Measurements from ENCODE around the gene LHX5.

The LHX5 gene

GRCh38 chr12:113456199-113456598 lies 15.5 kb downstream of the LHX5 start:
- Histone ChIP-seq H3K4me3 (ENCODE audit: low read length in 2 of 2) (no peak overlapping the region), H3K4me1 (ENCODE audit: control insufficient read depth, insufficient read depth, low read length) (no peaks in the 10 kb centered on the region), H3K9me3 (ENCODE audit: control insufficient read depth in 2 of 2, low read length in 2 of 2) (no peaks in the 10 kb centered on the region), H3K27me3 (ENCODE audit: control insufficient read depth in 1 of 2, insufficient read depth in 2 of 2, low read length in 2 of 2) (peaks cover 6 to 24% of the 10 kb centered on the region in 2 donors), H3K27ac (ENCODE audit: low read length) (no peak overlapping the region), H3K36me3 (ENCODE audit: control insufficient read depth in 2 of 2, insufficient read depth in 2 of 2, low read length in 2 of 2) (no peaks in the 10 kb centered on the region), H3K9ac (ENCODE audit: low read length in 2 of 2) (no peak overlapping the region)

GRCh38 chr12:113453330-113453729 lies 18.3 kb downstream of the LHX5 start:
- H3K4me1 ChIP-seq (ENCODE audit: control insufficient read depth, insufficient read depth, low read length): no peaks in the 10 kb centered on the region
- H3K36me3 ChIP-seq (ENCODE audit: control insufficient read depth in 2 of 2, insufficient read depth in 2 of 2, low read length in 2 of 2): no peaks in the 10 kb centered on the region
- no peak overlapping the region for H3K9ac ChIP-seq (ENCODE audit: low read length in 2 of 2)
- no peaks in the 10 kb centered on the region for H3K9me3 ChIP-seq (ENCODE audit: control insufficient read depth in 2 of 2, low read length in 2 of 2)
- H3K27ac ChIP-seq (ENCODE audit: low read length): no peak overlapping the region
- H3K4me3 ChIP-seq (ENCODE audit: low read length in 2 of 2): no peak overlapping the region
- H3K27me3 ChIP-seq (ENCODE audit: control insufficient read depth in 1 of 2, insufficient read depth in 2 of 2, low read length in 2 of 2): peaks cover 7 to 9% of the 10 kb centered on the region in 2 donors

- peaks cover 9 to 12% of the 10 kb centered on the region in 2 donors for H3K27me3 ChIP-seq (ENCODE audit: control insufficient read depth in 1 of 2, insufficient read depth in 2 of 2, low read length in 2 of 2)
- no peak overlapping the region for H3K4me3 ChIP-seq (ENCODE audit: low read length in 2 of 2)
- no peak overlapping the region for H3K27ac ChIP-seq (ENCODE audit: low read length)
- no peak overlapping the region for H3K9ac ChIP-seq (ENCODE audit: low read length in 2 of 2)
- peaks cover 0 to 2% of the 10 kb centered on the region in 2 donors for H3K9me3 ChIP-seq (ENCODE audit: control insufficient read depth in 2 of 2, low read length in 2 of 2)
- H3K4me1 ChIP-seq (ENCODE audit: control insufficient read depth, insufficient read depth, low read length): no peaks in the 10 kb centered on the region
- H3K36me3 ChIP-seq (ENCODE audit: control insufficient read depth in 2 of 2, insufficient read depth in 2 of 2, low read length in 2 of 2): no peaks in the 10 kb centered on the region
These were observed 19.2 kb downstream of the LHX5 start for GRCh38 chr12:113452458-113452857.

DNA sequence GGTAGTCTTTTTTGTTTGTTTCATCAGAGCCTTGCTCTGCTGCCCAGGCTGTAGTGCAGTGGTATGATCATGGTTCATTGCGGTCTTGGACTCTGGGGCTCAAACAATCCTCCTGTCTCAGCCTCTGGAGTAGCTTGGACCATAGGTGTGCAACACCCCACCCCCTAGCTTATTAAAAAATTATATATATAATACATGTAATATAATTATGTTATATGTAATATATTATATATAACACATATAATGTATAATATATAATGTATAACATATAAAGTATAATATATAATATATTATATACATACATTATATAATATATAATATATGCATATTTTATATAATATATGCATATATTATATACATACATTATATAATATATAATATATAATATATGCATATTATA lies 21.8 kb downstream of the LHX5 start:
- Histone ChIP-seq H3K4me3 (ENCODE audit: low read length in 2 of 2) (no peak overlapping the region), H3K9ac (ENCODE audit: low read length in 2 of 2) (no peak overlapping the region), H3K27ac (ENCODE audit: low read length) (no peak overlapping the region), H3K27me3 (ENCODE audit: control insufficient read depth in 1 of 2, insufficient read depth in 2 of 2, low read length in 2 of 2) (peaks cover 7 to 15% of the 10 kb centered on the region in 2 donors), H3K4me1 (ENCODE audit: control insufficient read depth, insufficient read depth, low read length) (no peaks in the 10 kb centered on the region), H3K9me3 (ENCODE audit: control insufficient read depth in 2 of 2, low read length in 2 of 2) (peaks cover 0 to 4% of the 10 kb centered on the region in 2 donors), H3K36me3 (ENCODE audit: control insufficient read depth in 2 of 2, insufficient read depth in 2 of 2, low read length in 2 of 2) (no peaks in the 10 kb centered on the region)

DNA sequence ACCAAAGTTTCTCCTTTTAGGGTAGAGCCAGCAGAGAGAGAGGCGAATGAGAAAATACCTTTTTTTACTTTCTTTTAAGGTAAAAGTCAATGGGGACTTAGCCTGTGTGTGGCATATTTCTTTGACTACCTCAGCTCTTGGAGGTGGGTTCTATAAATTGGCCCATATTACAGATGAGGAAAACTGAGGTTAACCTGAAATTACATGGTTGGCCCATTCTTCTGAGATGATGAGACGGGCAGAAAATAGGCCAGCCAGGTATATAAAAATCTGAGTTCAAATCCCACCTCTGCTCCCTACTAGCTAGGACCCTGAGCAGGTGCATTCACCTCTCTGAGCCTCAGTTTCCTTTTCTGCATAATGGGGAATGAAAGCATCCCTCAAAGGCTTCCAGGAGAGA lies 22.4 kb downstream of the LHX5 start:
- Histone ChIP-seq H3K27ac (ENCODE audit: low read length) (no peak overlapping the region), H3K27me3 (ENCODE audit: control insufficient read depth in 1 of 2, insufficient read depth in 2 of 2, low read length in 2 of 2) (peaks cover 7 to 15% of the 10 kb centered on the region in 2 donors), H3K9ac (ENCODE audit: low read length in 2 of 2) (no peak overlapping the region), H3K4me3 (ENCODE audit: low read length in 2 of 2) (no peak overlapping the region), H3K4me1 (ENCODE audit: control insufficient read depth, insufficient read depth, low read length) (no peaks in the 10 kb centered on the region), H3K9me3 (ENCODE audit: control insufficient read depth in 2 of 2, low read length in 2 of 2) (peaks cover 0 to 4% of the 10 kb centered on the region in 2 donors), H3K36me3 (ENCODE audit: control insufficient read depth in 2 of 2, insufficient read depth in 2 of 2, low read length in 2 of 2) (no peaks in the 10 kb centered on the region)

GRCh38 chr12:113448873-113449272 lies 22.8 kb downstream of the LHX5 start:
- Histone ChIP-seq H3K36me3 (ENCODE audit: control insufficient read depth in 2 of 2, insufficient read depth in 2 of 2, low read length in 2 of 2) (no peaks in the 10 kb centered on the region), H3K4me1 (ENCODE audit: control insufficient read depth, insufficient read depth, low read length) (no peaks in the 10 kb centered on the region), H3K9me3 (ENCODE audit: control insufficient read depth in 2 of 2, low read length in 2 of 2) (peaks cover 0 to 4% of the 10 kb centered on the region in 2 donors), H3K27ac (ENCODE audit: low read length) (no peak overlapping the region), H3K9ac (ENCODE audit: low read length in 2 of 2) (no peak overlapping the region), H3K27me3 (ENCODE audit: control insufficient read depth in 1 of 2, insufficient read depth in 2 of 2, low read length in 2 of 2) (peaks cover 7 to 15% of the 10 kb centered on the region in 2 donors), H3K4me3 (ENCODE audit: low read length in 2 of 2) (no peak overlapping the region)

- Histone ChIP-seq H3K4me1 (ENCODE audit: control insufficient read depth, insufficient read depth, low read length) (no peaks in the 10 kb centered on the region), H3K27me3 (ENCODE audit: control insufficient read depth in 1 of 2, insufficient read depth in 2 of 2, low read length in 2 of 2) (peaks cover 19 to 22% of the 10 kb centered on the region in 2 donors), H3K27ac (ENCODE audit: low read length) (no peak overlapping the region), H3K4me3 (ENCODE audit: low read length in 2 of 2) (no peak overlapping the region), H3K9ac (ENCODE audit: low read length in 2 of 2) (no peak overlapping the region), H3K36me3 (ENCODE audit: control insufficient read depth in 2 of 2, insufficient read depth in 2 of 2, low read length in 2 of 2) (no peaks in the 10 kb centered on the region), H3K9me3 (ENCODE audit: control insufficient read depth in 2 of 2, low read length in 2 of 2) (peaks cover 0 to 4% of the 10 kb centered on the region in 2 donors)
These were observed 26.0 kb downstream of the LHX5 start for GRCh38 chr12:113445544-113446171.

- Histone ChIP-seq H3K9ac (ENCODE audit: low read length in 2 of 2) (no peak overlapping the region), H3K4me3 (ENCODE audit: low read length in 2 of 2) (no peak overlapping the region), H3K4me1 (ENCODE audit: control insufficient read depth, insufficient read depth, low read length) (no peaks in the 10 kb centered on the region), H3K27ac (ENCODE audit: low read length) (no peak overlapping the region), H3K9me3 (ENCODE audit: control insufficient read depth in 2 of 2, low read length in 2 of 2) (peaks cover 0 to 4% of the 10 kb centered on the region in 2 donors), H3K27me3 (ENCODE audit: control insufficient read depth in 1 of 2, insufficient read depth in 2 of 2, low read length in 2 of 2) (peaks cover 21 to 25% of the 10 kb centered on the region in 2 donors), H3K36me3 (ENCODE audit: control insufficient read depth in 2 of 2, insufficient read depth in 2 of 2, low read length in 2 of 2) (no peaks in the 10 kb centered on the region)
These were observed 28.6 kb downstream of the LHX5 start for GRCh38 chr12:113443030-113443539.

DNA sequence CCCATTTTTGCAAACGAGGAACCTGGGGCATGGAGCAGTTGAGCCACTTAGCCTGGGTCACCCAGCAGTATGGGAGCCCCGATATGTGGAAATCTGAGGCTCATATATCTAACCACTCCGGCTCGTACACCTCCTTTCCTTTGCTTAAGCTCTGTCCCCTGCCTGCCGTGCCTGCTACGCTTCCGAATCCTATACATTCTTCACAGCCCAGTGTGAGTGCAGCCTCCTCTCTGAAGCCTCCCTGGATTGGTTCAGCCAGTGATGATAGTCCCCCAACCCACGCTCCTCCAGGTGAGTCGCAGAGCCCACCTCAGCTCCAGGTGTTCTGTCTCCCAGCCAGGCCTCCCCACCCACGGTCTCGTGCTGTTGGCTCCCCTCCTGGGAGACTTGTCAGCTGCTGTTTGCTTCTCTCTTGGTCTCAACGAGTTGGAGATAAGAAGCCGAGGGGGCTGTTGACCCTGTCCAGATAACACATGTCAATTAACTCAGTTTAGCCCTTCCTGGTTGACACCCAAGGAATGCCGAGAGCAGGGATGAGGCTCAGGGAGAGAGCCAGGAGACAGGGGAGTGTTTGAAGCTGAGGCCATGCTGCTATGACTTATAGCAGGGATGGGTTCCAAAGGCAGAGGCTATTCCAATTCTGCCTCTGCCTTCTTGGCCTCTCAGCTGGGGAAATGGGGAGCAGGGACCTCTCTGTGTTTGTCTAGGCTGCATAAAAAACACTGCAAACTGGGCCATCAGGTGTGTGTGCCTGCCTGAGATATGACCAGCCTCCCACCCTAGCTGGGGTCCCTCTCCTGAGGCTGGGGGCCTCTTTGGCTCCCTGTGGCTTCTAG lies 30.5 kb downstream of the LHX5 start:
- Histone ChIP-seq H3K9ac (ENCODE audit: low read length in 2 of 2) (no peak overlapping the region), H3K27ac (ENCODE audit: low read length) (no peak overlapping the region), H3K27me3 (ENCODE audit: control insufficient read depth in 1 of 2, insufficient read depth in 2 of 2, low read length in 2 of 2) (peaks cover 23 to 26% of the 10 kb centered on the region in 2 donors), H3K4me1 (ENCODE audit: control insufficient read depth, insufficient read depth, low read length) (no peaks in the 10 kb centered on the region), H3K9me3 (ENCODE audit: control insufficient read depth in 2 of 2, low read length in 2 of 2) (no peaks in the 10 kb centered on the region), H3K4me3 (ENCODE audit: low read length in 2 of 2) (no peak overlapping the region), H3K36me3 (ENCODE audit: control insufficient read depth in 2 of 2, insufficient read depth in 2 of 2, low read length in 2 of 2) (no peaks in the 10 kb centered on the region)

GRCh38 chr12:113440336-113440735 lies 31.3 kb downstream of the LHX5 start:
- Histone ChIP-seq H3K4me3 (ENCODE audit: low read length in 2 of 2) (no peak overlapping the region), H3K4me1 (ENCODE audit: control insufficient read depth, insufficient read depth, low read length) (no peaks in the 10 kb centered on the region), H3K27me3 (ENCODE audit: control insufficient read depth in 1 of 2, insufficient read depth in 2 of 2, low read length in 2 of 2) (peaks cover 21 to 24% of the 10 kb centered on the region in 2 donors), H3K9ac (ENCODE audit: low read length in 2 of 2) (no peak overlapping the region), H3K27ac (ENCODE audit: low read length) (no peak overlapping the region), H3K36me3 (ENCODE audit: control insufficient read depth in 2 of 2, insufficient read depth in 2 of 2, low read length in 2 of 2) (no peaks in the 10 kb centered on the region), H3K9me3 (ENCODE audit: control insufficient read depth in 2 of 2, low read length in 2 of 2) (no peaks in the 10 kb centered on the region)
